GM23248 (cell line): Measurements from ENCODE around the gene WDR7. TPM values are rescaled to one million over a fixed set of nuclear protein-coding genes. Genes with fewer than 3 reads are reported as not detected.

Experiments
- DNase-seq: peaks from one replicate; pipeline ENCODE4 v3.0.0-alpha.2; 2015
- H2AFZ ChIP-seq: fragments of 200-600 bp; sonication (generic); 2 replicates; pipeline ENCODE4 v1.6.1; 2016; ENCODE audit warnings: antibody characterized with exemption
- H3F3A ChIP-seq: fragments of 200-600 bp; sonication (generic); 2 replicates; pipeline ENCODE4 v1.6.1; 2016; ENCODE audit warnings: mild to moderate bottlenecking, antibody characterized with exemption, mixed run types; ENCODE audit not compliant: insufficient read depth
- H3K27ac ChIP-seq: fragments of 200-600 bp; sonication (generic); 2 replicates; pipeline ENCODE4 v1.5.1; 2016; ENCODE audit warnings: mild to moderate bottlenecking
- H3K27me3 ChIP-seq: fragments of 200-600 bp; sonication (generic); replicated peaks from 2 replicates; pipeline ENCODE4 v1.6.1; 2016; ENCODE audit warnings: mild to moderate bottlenecking; ENCODE audit not compliant: insufficient read depth
- H3K36me3 ChIP-seq: fragments of 200-600 bp; sonication (generic); 2 replicates; pipeline ENCODE4 v1.6.1; 2016; ENCODE audit warnings: low read depth, mild to moderate bottlenecking
- H3K4me1 ChIP-seq: fragments of 200-600 bp; sonication (generic); 2 replicates; pipeline ENCODE4 v1.6.1; 2016; ENCODE audit warnings: mild to moderate bottlenecking; ENCODE audit not compliant: insufficient read depth
- H3K4me2 ChIP-seq: fragments of 200-600 bp; sonication (generic); one replicate; pipeline ENCODE4 v1.6.1; 2016; ENCODE audit warnings: mild to moderate bottlenecking; ENCODE audit not compliant: unreplicated experiment
- H3K4me3 ChIP-seq: fragments of 200-600 bp; sonication (generic); 2 replicates; pipeline ENCODE4 v1.5.1; 2016; ENCODE audit warnings: mild to moderate bottlenecking
- H3K79me2 ChIP-seq: fragments of 200-600 bp; sonication (generic); 2 replicates; pipeline ENCODE4 v1.6.1; 2016; ENCODE audit warnings: mild to moderate bottlenecking; ENCODE audit not compliant: insufficient read depth
- H3K9ac ChIP-seq: fragments of 200-600 bp; sonication (generic); 2 replicates; pipeline ENCODE4 v1.6.1; 2016; ENCODE audit warnings: mild to moderate bottlenecking
- H3K9me2 ChIP-seq: fragments of 200-600 bp; sonication (generic); 2 replicates; pipeline ENCODE4 v1.6.1; 2016; ENCODE audit warnings: mixed run types, mild to moderate bottlenecking, moderate library complexity; ENCODE audit not compliant: insufficient read depth
- H3K9me3 ChIP-seq: fragments of 200-600 bp; sonication (generic); one replicate; pipeline ENCODE4 v1.6.1; 2017; ENCODE audit warnings: low read depth
- H4K20me1 ChIP-seq: fragments of 200-600 bp; sonication (generic); 2 replicates; pipeline ENCODE4 v1.6.0; 2016; ENCODE audit not compliant: insufficient read depth
- EZH2 ChIP-seq: fragments of 200-600 bp; sonication (generic); IDR thresholded peaks from 2 replicates; pipeline ENCODE4 v1.6.1; 2018; ENCODE audit warnings: antibody characterized with exemption, mild to moderate bottlenecking; ENCODE audit not compliant: insufficient read depth, poor library complexity, severe bottlenecking
- EZH2phosphoT487 ChIP-seq: fragments of 200-600 bp; sonication (generic); IDR thresholded peaks from 2 replicates; pipeline ENCODE4 v1.6.1; 2018; ENCODE audit warnings: antibody characterized with exemption, moderate library complexity, mild to moderate bottlenecking, low read depth; ENCODE audit not compliant: insufficient read depth
- WGBS, 2 experiments: methylation state at CpG; one replicate each; pipeline ENCODE4 v1.1.6; 2015 to 2017; ENCODE audit warnings: low lambda C conversion rate in 2 of 2, low coverage in 1 of 2; ENCODE audit errors: missing lambda C conversion rate in 2 of 2; 5-methylcytosine and 5-hydroxymethylcytosine counted together
- in situ Hi-C: fragments of 300-500 bp; cut with MboI; formaldehyde crosslinking; loops from 2 replicates; pipeline ENCODE4 v1.15.0; 2020
- polyA plus RNA-seq: library from polyadenylated mRNA; unstranded; fragments of >200 nt; fragmentation: Nextera tagmentation; extraction: Ambion mirVana; gene quantifications from 2 replicates; pipeline ENCODE4 v1.2.1, GENCODE V29; 2016
- total RNA-seq: library from RNA; depleted of rRNA; stranded (reverse); fragments of >200 nt; shearing (Covaris generic); gene quantifications from 2 replicates; pipeline ENCODE4 v1.2.3, GENCODE V29; 2014

WDR7 gene
- total and polyA plus RNA-seq, 2 experiments from 2014 or later = 6.7 to 8.3 TPM

DNA sequence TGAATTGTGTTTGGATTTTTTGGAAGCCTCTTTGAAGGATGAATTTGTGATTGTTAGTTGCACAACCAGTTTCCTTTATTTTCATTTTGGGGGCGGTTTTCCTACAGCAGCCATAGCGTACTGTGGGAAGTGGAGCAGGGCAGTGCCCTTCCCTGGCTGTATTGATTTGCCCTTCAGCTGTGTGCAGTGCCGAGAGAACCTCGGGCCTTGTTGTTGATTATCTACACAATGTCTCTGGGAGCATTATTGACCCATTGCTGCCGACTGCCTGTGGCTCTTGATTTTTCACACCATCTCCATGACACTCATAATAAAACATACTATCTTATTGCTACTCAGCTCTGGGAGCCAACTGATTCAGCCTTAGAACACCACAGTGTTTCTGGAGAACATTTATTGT is 333.6 kb downstream of the WDR7 start:
- H4K20me1 ChIP-seq = no peaks in the 10 kb centered on the region
- no peaks in the 10 kb centered on the region for H3K36me3 ChIP-seq
- no peaks in the 10 kb centered on the region for H3F3A ChIP-seq
- no peak for DNase-seq
- no peak overlapping the region for H3K27ac ChIP-seq
- H3K79me2 ChIP-seq = no peaks in the 10 kb centered on the region
- no peak overlapping the region for H3K4me2 ChIP-seq
- H3K27me3 ChIP-seq = no peaks in the 10 kb centered on the region
- H3K9ac ChIP-seq = no peak overlapping the region
- H3K9me2 ChIP-seq = no peaks in the 10 kb centered on the region
- in situ Hi-C loops = no loop called here
- no peak overlapping the region for H2AFZ ChIP-seq
- no peak for TF ChIP-seq EZH2
- no peaks in the 10 kb centered on the region for H3K9me3 ChIP-seq
- no peak overlapping the region for H3K4me3 ChIP-seq
- H3K4me1 ChIP-seq = no peaks in the 10 kb centered on the region
- WGBS, 2 experiments = 84 to 93% methylated on average over 5 of the region's 5 CpGs

DNA sequence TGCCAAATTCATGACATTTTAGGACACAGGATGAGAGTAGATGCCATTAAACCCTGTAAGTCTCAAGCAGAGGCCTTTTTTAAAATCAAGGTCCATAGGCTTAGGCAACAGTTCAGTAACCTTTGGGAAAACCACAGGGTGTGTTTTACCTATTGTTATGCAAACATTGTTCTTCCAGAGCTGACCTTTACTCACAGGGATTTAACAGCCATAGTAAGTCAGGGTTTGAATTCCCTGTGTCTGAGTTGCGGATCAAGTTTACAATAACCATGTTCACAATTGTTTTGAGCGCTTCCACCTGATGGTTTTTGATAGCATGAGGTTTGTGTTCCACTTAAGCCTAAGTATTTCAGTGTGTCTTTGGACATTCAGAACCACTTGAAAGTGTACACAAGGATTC is 335.7 kb downstream of the WDR7 start:
- H3K27me3 ChIP-seq = no peaks in the 10 kb centered on the region
- H3K4me2 ChIP-seq = no peak overlapping the region
- 94 to 97% methylated on average over 2 of the region's 2 CpGs for WGBS, 2 experiments
- no peaks in the 10 kb centered on the region for H4K20me1 ChIP-seq
- H3K79me2 ChIP-seq = no peaks in the 10 kb centered on the region
- no peaks in the 10 kb centered on the region for H3K4me1 ChIP-seq
- H3K9ac ChIP-seq = no peak overlapping the region
- in situ Hi-C loops = no loop called here
- no peak for DNase-seq
- H3K36me3 ChIP-seq = no peaks in the 10 kb centered on the region
- no peak overlapping the region for H3K4me3 ChIP-seq
- no peak overlapping the region for H3K27ac ChIP-seq
- no peaks in the 10 kb centered on the region for H3K9me3 ChIP-seq
- H2AFZ ChIP-seq = no peak overlapping the region
- TF ChIP-seq EZH2phosphoT487 = no peak
- TF ChIP-seq EZH2 = no peak
- no peaks in the 10 kb centered on the region for H3F3A ChIP-seq
- no peaks in the 10 kb centered on the region for H3K9me2 ChIP-seq

DNA sequence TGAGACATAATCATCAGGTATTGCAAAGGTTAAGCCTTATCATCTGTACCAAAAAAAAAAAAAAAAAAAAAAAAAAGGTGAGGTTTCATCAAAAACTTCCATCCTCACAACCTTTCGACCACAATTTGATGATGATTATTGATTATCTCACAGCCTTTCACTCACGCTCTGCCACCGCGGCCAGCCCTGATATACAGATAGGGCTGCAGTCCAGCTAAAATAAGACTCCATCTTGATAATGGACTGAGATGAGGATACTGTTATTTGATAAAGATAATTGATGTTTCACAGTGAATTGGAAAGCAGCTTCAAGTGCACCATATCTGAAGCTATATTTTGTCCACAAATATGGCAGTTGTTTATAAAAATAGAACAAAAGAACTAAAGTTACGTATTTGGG is 336.1 kb downstream of the WDR7 start:
- no peaks in the 10 kb centered on the region for H3K79me2 ChIP-seq
- no peak overlapping the region for H3K27ac ChIP-seq
- no peak overlapping the region for H3K9ac ChIP-seq
- no peak overlapping the region for H3K4me3 ChIP-seq
- no peaks in the 10 kb centered on the region for H3K27me3 ChIP-seq
- H2AFZ ChIP-seq = no peak overlapping the region
- no peaks in the 10 kb centered on the region for H4K20me1 ChIP-seq
- 90% methylated on average over 5 of the region's 5 CpGs for WGBS, 2 experiments
- no peak for DNase-seq
- no peaks in the 10 kb centered on the region for H3K36me3 ChIP-seq
- H3K9me2 ChIP-seq = no peaks in the 10 kb centered on the region
- H3K4me1 ChIP-seq = no peaks in the 10 kb centered on the region
- H3K4me2 ChIP-seq = no peak overlapping the region
- TF ChIP-seq EZH2phosphoT487 (no peak), EZH2 (no peak)
- H3K9me3 ChIP-seq = no peaks in the 10 kb centered on the region
- no peaks in the 10 kb centered on the region for H3F3A ChIP-seq
- in situ Hi-C loops = no loop called here

DNA sequence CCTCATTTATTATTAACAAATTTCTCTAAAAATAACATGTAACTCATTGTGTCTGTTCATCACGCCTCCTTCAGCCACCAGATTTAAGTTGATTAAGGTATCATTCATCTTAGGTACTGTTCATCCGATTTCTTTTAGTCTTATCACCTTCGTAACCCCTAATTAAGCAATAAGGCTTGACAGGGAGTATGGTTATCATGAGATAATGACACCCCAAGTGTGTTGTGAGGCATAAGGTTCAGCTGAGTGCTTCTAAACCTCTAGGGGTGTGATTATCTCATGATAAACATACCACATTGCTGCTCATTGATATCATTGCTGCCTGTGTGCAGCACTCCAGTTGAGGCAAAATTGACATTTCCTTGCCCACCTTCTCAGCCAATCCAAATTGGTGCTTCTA is 336.9 kb downstream of the WDR7 start:
- Histone ChIP-seq H3K9me2 (no peaks in the 10 kb centered on the region), H2AFZ (no peak overlapping the region), H3F3A (no peaks in the 10 kb centered on the region), H3K79me2 (no peaks in the 10 kb centered on the region), H4K20me1 (no peaks in the 10 kb centered on the region), H3K27ac (no peak overlapping the region), H3K4me3 (no peak overlapping the region), H3K4me1 (0 out of 2 replicates have a peak, but pooled peaks cover 3% of the 10 kb centered on the region), H3K36me3 (no peaks in the 10 kb centered on the region), H3K9me3 (no peaks in the 10 kb centered on the region), H3K27me3 (no peaks in the 10 kb centered on the region), H3K9ac (no peak overlapping the region), H3K4me2 (no peak overlapping the region)
- in situ Hi-C loops = no loop called here
- no peak for DNase-seq
- WGBS, 2 experiments = 97 to 99% methylated on average over 3 of the region's 3 CpGs
- TF ChIP-seq EZH2 (no peak), EZH2phosphoT487 (no peak)

DNA sequence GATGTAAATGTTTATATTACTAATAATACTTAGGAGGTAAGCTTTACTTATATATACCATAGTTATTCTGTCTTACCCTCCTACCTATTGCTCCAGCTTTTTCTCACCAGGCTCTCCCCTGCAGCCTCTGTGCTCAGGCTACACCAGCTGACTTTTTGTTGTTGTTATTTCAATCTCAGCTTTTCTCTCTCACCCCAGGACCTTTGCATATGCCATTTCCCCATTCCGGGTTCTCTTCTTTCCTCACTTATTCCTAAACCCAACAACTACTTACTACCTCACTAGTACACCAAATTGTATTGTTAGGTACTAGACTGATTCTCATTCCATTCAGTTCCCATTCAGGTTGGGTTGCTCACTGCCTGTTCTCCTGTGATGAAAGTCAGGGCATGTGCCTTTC is 339.5 kb downstream of the WDR7 start:
- Histone ChIP-seq H3K27ac (no peak overlapping the region), H3K9me3 (no peaks in the 10 kb centered on the region), H3K4me1 (0 out of 2 replicates have a peak, but pooled peaks cover 4% of the 10 kb centered on the region), H3K9ac (no peak overlapping the region), H3K27me3 (no peaks in the 10 kb centered on the region), H3K4me3 (no peak overlapping the region), H3F3A (no peaks in the 10 kb centered on the region), H3K9me2 (no peaks in the 10 kb centered on the region), H3K79me2 (no peaks in the 10 kb centered on the region), H4K20me1 (no peaks in the 10 kb centered on the region), H3K36me3 (no peaks in the 10 kb centered on the region), H3K4me2 (no peak overlapping the region), H2AFZ (no peak overlapping the region)
- in situ Hi-C loops = no loop called here
- DNase-seq = no peak
- 94 to 97% methylated on average over 1 of the region's 1 CpG for WGBS, 2 experiments
- TF ChIP-seq EZH2phosphoT487 (no peak), EZH2 (no peak)
